Neural cell (in vitro differentiated cells): ENCODE measurements around the gene AZU1. TPM values are rescaled to one million over a fixed set of nuclear protein-coding genes. Genes with fewer than 3 reads are reported as not detected.
A peak's percentile ranks its signal among the peaks of the same experiment; 100 is the strongest.

Source experiments
- H2AFZ ChIP-seq: fragments of 200-600, 300-800 bp; sonication (generic), shearing (Covaris generic); 2 replicates; pipeline ENCODE4 v1.6.0; 2014; ENCODE audit warnings: low read depth, mild to moderate bottlenecking, antibody characterized with exemption, low read length, moderate library complexity
- H3F3A ChIP-seq: fragments of 200-600 bp; shearing (Covaris generic); 2 replicates; pipeline ENCODE4 v1.6.1; 2016; ENCODE audit warnings: mild to moderate bottlenecking, moderate library complexity, mixed read lengths, antibody characterized with exemption, low read length; ENCODE audit not compliant: insufficient read depth, poor library complexity, severe bottlenecking
- H3K27ac ChIP-seq: fragments of 200-600, 300-800 bp; sonication (generic), shearing (Covaris generic); 2 replicates; pipeline ENCODE4 v1.5.1; 2014; ENCODE audit warnings: mild to moderate bottlenecking, low read length, moderate library complexity
- H3K27me3 ChIP-seq: fragments of 300-800, 200-600 bp; sonication (generic), shearing (Covaris generic); 2 replicates; pipeline ENCODE4 v1.6.0; 2014; ENCODE audit warnings: mild to moderate bottlenecking, low read depth, low read length, moderate library complexity; ENCODE audit not compliant: insufficient read depth
- H3K36me3 ChIP-seq: fragments of 300-800, 200-600 bp; sonication (generic), shearing (Covaris generic); 2 replicates; pipeline ENCODE4 v1.5.1; 2014; ENCODE audit warnings: mild to moderate bottlenecking, antibody characterized with exemption, low read length, moderate library complexity; ENCODE audit not compliant: insufficient read depth
- H3K4me2 ChIP-seq: fragments of 300-800, 200-600 bp; sonication (generic), shearing (Covaris generic); 2 replicates; pipeline ENCODE4 v1.6.0; 2014; ENCODE audit warnings: mild to moderate bottlenecking, low read length
- H3K4me3 ChIP-seq: fragments of 300-800, 200-600 bp; sonication (generic), shearing (Covaris generic); 2 replicates; pipeline ENCODE4 v1.5.1; 2014; ENCODE audit warnings: mild to moderate bottlenecking, low read length, moderate library complexity
- H3K79me2 ChIP-seq: fragments of 200-600 bp; shearing (Covaris generic); replicated peaks from 2 replicates; pipeline ENCODE4 v1.6.0; 2014; ENCODE audit warnings: mild to moderate bottlenecking, low read length, moderate library complexity; ENCODE audit not compliant: insufficient read depth
- H3K9ac ChIP-seq: fragments of 300-800, 200-600 bp; sonication (generic), shearing (Covaris generic); 2 replicates; pipeline ENCODE4 v1.6.1; 2016; ENCODE audit warnings: mild to moderate bottlenecking, low read length, mixed read lengths
- H3K9me2 ChIP-seq: fragments of 200-600 bp; shearing (Covaris generic); 2 replicates; pipeline ENCODE4 v1.6.1; 2016; ENCODE audit warnings: mild to moderate bottlenecking, low read length, mixed read lengths; ENCODE audit not compliant: insufficient read depth
- H3K9me3 ChIP-seq: fragments of 200-600, 300-800 bp; sonication (generic), shearing (Covaris generic); 2 replicates; pipeline ENCODE4 v1.6.1; 2016; ENCODE audit warnings: mild to moderate bottlenecking, mixed run types, low read length, moderate library complexity, mixed read lengths
- H4K20me1 ChIP-seq: fragments of 200-600 bp; shearing (Covaris generic); 2 replicates; pipeline ENCODE4 v1.6.1; 2016; ENCODE audit warnings: mild to moderate bottlenecking, mixed run types; ENCODE audit not compliant: insufficient read depth
- CTCF ChIP-seq: fragments of 450-650 bp; IDR thresholded peaks from 2 replicates; pipeline ENCODE4 v1.5.1; 2014; ENCODE audit warnings: antibody characterized with exemption, mild to moderate bottlenecking, moderate library complexity; ENCODE audit not compliant: poor library complexity, severe bottlenecking
- EP300 ChIP-seq: fragments of 450-650 bp; conservative IDR thresholded peaks from 2 replicates; pipeline ENCODE4 v1.6.1; 2014; ENCODE audit warnings: antibody characterized with exemption, mild to moderate bottlenecking, moderate library complexity; ENCODE audit not compliant: poor library complexity, severe bottlenecking
- EZH2 ChIP-seq: fragments of 200-600, 300-800 bp; shearing (Covaris generic), sonication (generic); IDR thresholded peaks from 2 replicates; pipeline ENCODE4 v1.6.1; 2014; ENCODE audit warnings: antibody characterized with exemption, low read length, borderline replicate concordance, mild to moderate bottlenecking; ENCODE audit not compliant: insufficient read depth, poor library complexity, severe bottlenecking
- MXI1 ChIP-seq: fragments of 450-650 bp; conservative IDR thresholded peaks from 2 replicates; pipeline ENCODE4 v1.6.1; 2014; ENCODE audit warnings: antibody characterized with exemption, mild to moderate bottlenecking; ENCODE audit not compliant: poor library complexity, severe bottlenecking
- POLR2AphosphoS5 ChIP-seq: IDR thresholded peaks from 2 replicates; pipeline ENCODE4 v1.6.1; 2012
- RAD21 ChIP-seq: fragments of 450-650 bp; conservative IDR thresholded peaks from 2 replicates; pipeline ENCODE4 v1.6.1; 2014; ENCODE audit warnings: antibody characterized with exemption, mild to moderate bottlenecking, moderate library complexity
- REST ChIP-seq: IDR thresholded peaks from 2 replicates; pipeline ENCODE4 v1.6.1; 2012; ENCODE audit warnings: borderline replicate concordance
- SMC3 ChIP-seq: fragments of 450-650 bp; conservative IDR thresholded peaks from 2 replicates; pipeline ENCODE4 v1.6.1; 2014; ENCODE audit warnings: antibody characterized with exemption, mild to moderate bottlenecking, moderate library complexity; ENCODE audit not compliant: poor library complexity
- TAF1 ChIP-seq: IDR thresholded peaks from 2 replicates; pipeline ENCODE4 v1.6.1; 2012; ENCODE audit warnings: low read depth
- polyA plus RNA-seq: library from polyadenylated mRNA; depleted of rRNA; stranded (reverse); fragments of >200 nt; gene quantifications from 2 replicates; pipeline ENCODE4 v1.2.3, GENCODE V29; 2014

The AZU1 gene
- polyA plus RNA-seq, 1 donor from 2014 or later: 1.1 TPM

GRCh38 chr19:787536-787935 is 40.1 kb upstream of the AZU1 start (continued):
- TF ChIP-seq EZH2 (no peak), MXI1 (no peak), EP300 (no peak)

- H2AFZ ChIP-seq: no peak overlapping the region
- no peak overlapping the region for H3K9ac ChIP-seq
- H3F3A ChIP-seq: no peaks in the 10 kb centered on the region
- H3K9me3 ChIP-seq: no peaks in the 10 kb centered on the region
- H3K9me2 ChIP-seq: no peaks in the 10 kb centered on the region
- TF ChIP-seq RAD21: no peak
- no peak for TF ChIP-seq MXI1
- TF ChIP-seq TAF1: no peak
- no peak for TF ChIP-seq EZH2
- no peak for TF ChIP-seq REST
- no peak for TF ChIP-seq POLR2AphosphoS5
- no peak for TF ChIP-seq SMC3
- TF ChIP-seq CTCF: no peak
- no peak for TF ChIP-seq EP300
- no peaks in the 10 kb centered on the region for H3K79me2 ChIP-seq
- no peaks in the 10 kb centered on the region for H3K27me3 ChIP-seq
- no peaks in the 10 kb centered on the region for H4K20me1 ChIP-seq
- H3K27ac ChIP-seq: no peak overlapping the region
- H3K4me2 ChIP-seq: no peak overlapping the region
- H3K36me3 ChIP-seq: no peaks in the 10 kb centered on the region
- H3K4me3 ChIP-seq: no peak overlapping the region
Observed at GRCh38 chr19:788686-788982, 39.0 kb upstream of the AZU1 start.

- Histone ChIP-seq H3K4me2 (no peak overlapping the region), H3K27me3 (no peaks in the 10 kb centered on the region), H3K4me3 (no peak overlapping the region), H3F3A (no peaks in the 10 kb centered on the region), H3K27ac (no peak overlapping the region), H4K20me1 (no peaks in the 10 kb centered on the region), H3K79me2 (no peaks in the 10 kb centered on the region), H3K9me3 (no peaks in the 10 kb centered on the region), H3K9ac (no peak overlapping the region), H2AFZ (peak overlapping the region; percentile 27), H3K36me3 (no peaks in the 10 kb centered on the region), H3K9me2 (no peaks in the 10 kb centered on the region)
- TF ChIP-seq RAD21 (no peak), CTCF (no peak), MXI1 (no peak), EZH2 (no peak), SMC3 (no peak)
Observed at GRCh38 chr19:788983-789700, 38.5 kb upstream of the AZU1 start.
